Adrenal gland (tissue), 12 donors: ENCODE results near the gene IMP3. TPM values are rescaled to one million over a fixed set of nuclear protein-coding genes. Genes with fewer than 3 reads are reported as not detected.

Experiments
- DNase-seq, 7 donors: peaks; one replicate each; pipeline ENCODE4 v3.0.0-alpha.2; 2019 to 2020
- H3K27ac ChIP-seq, 5 donors: fragments of 200-600 bp; sonication (generic) in 4 of 5; 1 replicate in 3 of 5; 2 replicates in 2 of 5; pipeline versions ENCODE4 v1.5.1 to v1.8.0; 2016 to 2020; ENCODE audit warnings: mild to moderate bottlenecking in 1 of 5
- H3K27me3 ChIP-seq: fragments of 200-600 bp; 2 replicates; pipeline ENCODE4 v1.8.0; 2021
- H3K36me3 ChIP-seq, 2 donors: fragments of 200-600 bp; replicated peaks in 1 of 2; 1 replicate in 1 of 2; 2 replicates in 1 of 2; pipeline versions ENCODE4 v1.5.1 to v1.8.0; 2018 to 2022
- H3K4me1 ChIP-seq, 2 donors: fragments of 200-600 bp; replicated peaks in 1 of 2; 1 replicate in 1 of 2; 2 replicates in 1 of 2; pipeline versions ENCODE4 v1.5.1 to v1.8.0; 2018 to 2021
- H3K4me3 ChIP-seq, 4 donors: fragments of 200-600 bp; sonication (generic) in 3 of 4; one replicate each; pipeline ENCODE4 v1.5.1; 2016 to 2018
- H3K9me3 ChIP-seq, 3 donors: fragments of 200-600 bp; sonication (generic) in 1 of 3; replicated peaks in 1 of 3; 1 replicate in 2 of 3; 2 replicates in 1 of 3; pipeline versions ENCODE4 v1.5.1 to v1.8.0; 2016 to 2021
- POLR2A ChIP-seq, 2 donors: fragments of 450-650 bp; IDR thresholded peaks; one replicate each; pipeline ENCODE4 v1.6.1; 2017; ENCODE audit warnings: antibody characterized with exemption in 2 of 2, mild to moderate bottlenecking in 2 of 2, moderate library complexity in 1 of 2
- WGBS, 4 donors: extraction: QIAGEN DNeasy Blood & Tissue Kit in 2 of 4; methylation state at CpG; one replicate each; pipeline versions ENCODE4 v1.1.5 to v1.1.7; 2013 to 2017; 5-methylcytosine and 5-hydroxymethylcytosine counted together
- intact Hi-C, 2 donors: fragments of 100-400 bp; cut with DNase I; formaldehyde crosslinking; loops; one replicate each; pipeline versions ENCODE4 v1.14.1 to v1.15.0; 2022 to 2023
- polyA plus RNA-seq, 3 donors: library from polyadenylated mRNA; stranded (reverse); fragments of 200-250 nt in 2 of 3; fragments of 350-450 nt in 1 of 3; fragmentation: Illumina TruSeq in 1 of 3; extraction: RNeasy Lipid Tissue Mini Kit (QIAGEN cat#74804) in 1 of 3; gene quantifications; one replicate each; pipeline ENCODE4 v1.2.3, GENCODE V29; 2013 to 2014
- total RNA-seq, 9 donors: library from RNA; depleted of rRNA in 4 of 9; stranded (reverse); fragments of >200 nt in 4 of 9; fragments of 120-200 nt in 1 of 9; fragmentation: NEBNext Ultra II Directional in 1 of 9; extraction: Animal tissue kit (Norgen Biotek cat#: 25700) in 1 of 9; gene quantifications; one replicate each; pipeline versions ENCODE4 v1.1.0 to v1.2.4, GENCODE V29; 2013 to 2023
- TF ChIP-seq, protein P1 (sequence below), 6 experiments: fragments of 450-650 bp in 4 of 6; fragments of 200-600 bp in 2 of 6; sonication (generic) in 1 of 6; IDR thresholded peaks; 1 replicate in 5 of 6; 2 replicates in 1 of 6; pipeline versions ENCODE4 v1.5.1 to v1.8.0; 2016 to 2021; ENCODE audit warnings: antibody characterized with exemption in 6 of 6, mild to moderate bottlenecking in 2 of 6, moderate library complexity in 1 of 6
- donor health status: healthy with polysubstance abuse.
- donor health status: Bipolar disorder and iron deficiency.
- donor health status: DM: yes; HTN: yes; CAD: no.
- donor health status: DM: no; HTN: no; CAD: no.
- donor health status: DM: no; HTN: no; CAD: no.
- donor health status: DM: yes; HTN: yes; CAD: no.

IMP3 gene
- total and polyA plus RNA-seq, 12 donors = 49.8 to 161 (median 84.0) TPM

DNA sequence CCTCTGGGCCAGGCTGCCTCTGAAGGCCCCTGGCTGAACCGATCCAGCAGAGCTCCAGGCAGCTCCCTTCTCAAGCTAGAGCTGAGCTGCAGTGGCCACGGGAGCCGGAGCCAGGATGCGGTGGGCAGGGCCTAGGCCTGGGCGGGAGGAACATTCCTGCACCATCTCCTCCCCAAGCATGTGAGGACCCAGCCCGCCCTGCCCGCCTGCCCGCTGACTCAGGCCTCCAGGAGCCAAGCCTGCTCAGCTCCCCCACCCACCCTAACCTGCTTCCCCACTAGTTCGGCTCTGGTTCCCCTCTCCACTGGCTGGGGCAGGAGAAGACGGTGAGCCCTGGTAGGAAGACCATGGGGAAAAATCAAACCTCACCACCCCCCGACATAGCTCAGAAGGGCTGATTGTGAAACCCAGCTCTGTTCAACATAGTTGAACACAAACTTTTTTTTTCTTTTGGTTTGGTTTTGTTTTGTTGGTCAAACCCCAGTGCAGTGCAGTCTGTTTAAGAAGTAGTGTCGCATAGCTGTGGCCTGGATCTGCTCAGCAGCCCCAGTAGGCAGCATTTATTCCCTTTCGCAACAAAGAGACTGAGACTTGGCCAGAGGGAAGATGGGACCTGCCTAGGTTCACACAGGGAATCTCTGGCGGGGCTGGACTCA, 21.2 kb upstream of the IMP3 start:
- Histone ChIP-seq H3K36me3 (peaks cover 0 to 18% of the 10 kb centered on the region in 2 donors), H3K4me3 (no peak overlapping the region), H3K27ac (peak overlapping the region in 4 of 5 donors; percentile 40 to 85 (median 72)), H3K4me1 (peaks cover 0 to 13% of the 10 kb centered on the region in 2 donors), H3K27me3 (no peaks in the 10 kb centered on the region), H3K9me3 (no peaks in the 10 kb centered on the region)
- intact Hi-C loops = no loop called here
- peak; percentile 61 to 85 (median 78) for DNase-seq
- TF ChIP-seq, protein P1, sequence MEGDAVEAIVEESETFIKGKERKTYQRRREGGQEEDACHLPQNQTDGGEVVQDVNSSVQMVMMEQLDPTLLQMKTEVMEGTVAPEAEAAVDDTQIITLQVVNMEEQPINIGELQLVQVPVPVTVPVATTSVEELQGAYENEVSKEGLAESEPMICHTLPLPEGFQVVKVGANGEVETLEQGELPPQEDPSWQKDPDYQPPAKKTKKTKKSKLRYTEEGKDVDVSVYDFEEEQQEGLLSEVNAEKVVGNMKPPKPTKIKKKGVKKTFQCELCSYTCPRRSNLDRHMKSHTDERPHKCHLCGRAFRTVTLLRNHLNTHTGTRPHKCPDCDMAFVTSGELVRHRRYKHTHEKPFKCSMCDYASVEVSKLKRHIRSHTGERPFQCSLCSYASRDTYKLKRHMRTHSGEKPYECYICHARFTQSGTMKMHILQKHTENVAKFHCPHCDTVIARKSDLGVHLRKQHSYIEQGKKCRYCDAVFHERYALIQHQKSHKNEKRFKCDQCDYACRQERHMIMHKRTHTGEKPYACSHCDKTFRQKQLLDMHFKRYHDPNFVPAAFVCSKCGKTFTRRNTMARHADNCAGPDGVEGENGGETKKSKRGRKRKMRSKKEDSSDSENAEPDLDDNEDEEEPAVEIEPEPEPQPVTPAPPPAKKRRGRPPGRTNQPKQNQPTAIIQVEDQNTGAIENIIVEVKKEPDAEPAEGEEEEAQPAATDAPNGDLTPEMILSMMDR (IDR thresholded peaks at IDR 0.05) = no peak
- no peak for TF ChIP-seq POLR2A (IDR thresholded peaks at IDR 0.05)
- WGBS, 4 donors = 58 to 83% (median 66%) methylated on average over 5 to 14 of the region's 14 CpGs

DNA sequence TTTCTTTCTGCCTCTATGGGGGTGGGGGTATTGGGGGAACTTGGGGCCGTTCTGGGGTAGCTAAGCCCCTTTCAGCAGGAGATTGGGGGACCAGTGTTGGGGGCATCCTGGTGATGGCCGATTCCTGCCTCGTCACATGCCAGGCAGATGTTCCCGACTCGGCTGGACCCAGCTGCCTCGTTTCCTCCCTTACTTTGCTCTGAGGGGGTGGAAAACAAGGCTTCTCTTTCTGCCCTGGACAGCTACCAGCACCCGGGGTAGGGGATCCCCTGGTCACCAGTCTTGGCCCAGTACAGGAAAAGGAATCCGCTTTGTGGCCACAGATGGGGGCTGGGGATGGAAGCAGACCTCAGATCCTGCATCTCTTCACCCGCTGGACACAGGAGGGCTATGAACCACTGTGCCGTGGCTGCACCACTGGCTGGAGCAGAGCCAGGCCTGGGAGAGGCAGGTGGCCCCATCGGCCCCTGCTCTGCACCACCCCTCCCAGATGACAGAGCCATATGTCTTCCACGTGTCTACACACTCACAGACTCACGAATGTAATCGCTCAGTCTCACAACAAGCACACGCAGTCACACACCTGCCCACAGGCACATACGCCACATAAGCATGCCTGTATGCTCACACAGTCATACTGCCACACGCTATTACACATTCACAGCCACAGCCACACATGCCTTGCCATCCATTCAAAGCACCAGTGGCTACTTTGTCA, 20.1 kb upstream of the IMP3 start:
- Histone ChIP-seq H3K27me3 (no peaks in the 10 kb centered on the region), H3K4me3 (no peak overlapping the region), H3K9me3 (no peaks in the 10 kb centered on the region), H3K27ac (peak overlapping the region in 2 of 5 donors; percentile 77 to 85), H3K4me1 (peaks cover 0 to 19% of the 10 kb centered on the region in 2 donors), H3K36me3 (peaks cover 0 to 18% of the 10 kb centered on the region in 2 donors)
- TF ChIP-seq, protein P1 (IDR thresholded peaks at IDR 0.05) = no peak
- TF ChIP-seq POLR2A (IDR thresholded peaks at IDR 0.05) = no peak
- intact Hi-C loops = no loop called here
- 79 to 91% (median 84%) methylated on average over 16 to 17 of the region's 17 CpGs for WGBS, 4 donors
- DNase-seq = no peak

GRCh38 chr15:75659141-75659771, 19.2 kb upstream of the IMP3 start:
- no peaks in the 10 kb centered on the region for H3K27me3 ChIP-seq
- WGBS, 4 donors = 76 to 84% (median 80%) methylated on average over 6 to 9 of the region's 9 CpGs
- peak overlapping the region in 1 of 5 donors; percentile 85 for H3K27ac ChIP-seq
- H3K4me3 ChIP-seq = no peak overlapping the region
- intact Hi-C loops = no loop called here
- TF ChIP-seq, protein P1 (IDR thresholded peaks at IDR 0.05) = no peak
- TF ChIP-seq POLR2A (IDR thresholded peaks at IDR 0.05) = no peak
- peaks cover 0 to 27% of the 10 kb centered on the region in 2 donors for H3K4me1 ChIP-seq
- H3K36me3 ChIP-seq = peaks cover 0 to 18% of the 10 kb centered on the region in 2 donors
- H3K9me3 ChIP-seq = no peaks in the 10 kb centered on the region
- no peak for DNase-seq

DNA sequence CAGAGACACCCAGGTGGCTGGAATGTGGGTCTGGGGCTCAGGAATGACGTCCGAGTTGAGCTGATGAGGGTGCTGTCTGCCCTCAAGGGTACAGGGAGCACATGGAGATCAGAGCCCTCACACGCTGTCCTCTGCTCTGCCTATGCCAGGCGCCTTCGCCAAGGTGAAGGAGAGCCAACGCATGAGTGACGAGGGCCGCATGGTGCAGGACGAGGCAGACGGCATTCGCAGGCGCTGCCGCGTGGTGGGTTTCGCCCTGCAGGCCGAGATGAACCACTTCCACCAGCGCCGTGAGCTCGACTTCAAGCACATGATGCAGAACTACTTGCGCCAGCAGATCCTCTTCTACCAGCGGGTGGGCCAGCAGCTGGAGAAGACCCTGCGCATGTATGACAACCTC, 16.8 kb upstream of the IMP3 start:
- no peaks in the 10 kb centered on the region for H3K27me3 ChIP-seq
- TF ChIP-seq, protein P1 (IDR thresholded peaks at IDR 0.05) = no peak
- no peak for TF ChIP-seq POLR2A (IDR thresholded peaks at IDR 0.05)
- H3K4me3 ChIP-seq = no peak overlapping the region
- DNase-seq = no peak
- H3K36me3 ChIP-seq = peaks cover 0 to 18% of the 10 kb centered on the region in 2 donors
- H3K9me3 ChIP-seq = no peaks in the 10 kb centered on the region
- intact Hi-C loops = no loop called here
- no peak overlapping the region for H3K27ac ChIP-seq
- H3K4me1 ChIP-seq = peaks cover 9 to 49% of the 10 kb centered on the region in 2 donors
- 94 to 98% (median 94%) methylated on average over 17 to 22 of the region's 22 CpGs for WGBS, 4 donors
